Testis (tissue), 2 donors: ENCODE measurements around the gene CXCL12.

Source experiments
- POLR2A ChIP-seq: fragments of 450-650 bp; IDR thresholded peaks from one replicate; pipeline ENCODE4 v1.6.1; 2017; ENCODE audit warnings: antibody characterized with exemption, mild to moderate bottlenecking, moderate library complexity
- TF ChIP-seq, protein P1 (sequence below), 3 experiments: fragments of 450-650 bp in 2 of 3; fragments of 200-600 bp in 1 of 3; sonication (generic) in 1 of 3; IDR thresholded peaks; one replicate each; pipeline ENCODE4 v1.5.1; 2016 to 2019; ENCODE audit warnings: antibody characterized with exemption in 3 of 3, mild to moderate bottlenecking in 2 of 3, moderate library complexity in 1 of 3

GRCh38 chr10:44372181-44372580 lies 12.7 kb downstream of the CXCL12 start:
- no peak for TF ChIP-seq POLR2A
- TF ChIP-seq, protein P1, sequence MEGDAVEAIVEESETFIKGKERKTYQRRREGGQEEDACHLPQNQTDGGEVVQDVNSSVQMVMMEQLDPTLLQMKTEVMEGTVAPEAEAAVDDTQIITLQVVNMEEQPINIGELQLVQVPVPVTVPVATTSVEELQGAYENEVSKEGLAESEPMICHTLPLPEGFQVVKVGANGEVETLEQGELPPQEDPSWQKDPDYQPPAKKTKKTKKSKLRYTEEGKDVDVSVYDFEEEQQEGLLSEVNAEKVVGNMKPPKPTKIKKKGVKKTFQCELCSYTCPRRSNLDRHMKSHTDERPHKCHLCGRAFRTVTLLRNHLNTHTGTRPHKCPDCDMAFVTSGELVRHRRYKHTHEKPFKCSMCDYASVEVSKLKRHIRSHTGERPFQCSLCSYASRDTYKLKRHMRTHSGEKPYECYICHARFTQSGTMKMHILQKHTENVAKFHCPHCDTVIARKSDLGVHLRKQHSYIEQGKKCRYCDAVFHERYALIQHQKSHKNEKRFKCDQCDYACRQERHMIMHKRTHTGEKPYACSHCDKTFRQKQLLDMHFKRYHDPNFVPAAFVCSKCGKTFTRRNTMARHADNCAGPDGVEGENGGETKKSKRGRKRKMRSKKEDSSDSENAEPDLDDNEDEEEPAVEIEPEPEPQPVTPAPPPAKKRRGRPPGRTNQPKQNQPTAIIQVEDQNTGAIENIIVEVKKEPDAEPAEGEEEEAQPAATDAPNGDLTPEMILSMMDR (IDR thresholded peaks at IDR 0.05) = no peak
